ENCODE measurements around the gene TFCP2L1.

TFCP2L1 gene

GRCh38 chr2:121172456-121172855, 112.5 kb downstream of the TFCP2L1 start:
- DNase-seq (ENCODE audit: low read depth in 2 of 2): no peak

- DNase-seq (ENCODE audit: low read depth in 2 of 2): peak; percentile 3 to 53
Observed at GRCh38 chr2:121171625-121172119, 113.3 kb downstream of the TFCP2L1 start.

- DNase-seq (ENCODE audit: low read depth in 2 of 2): no peak
Observed at GRCh38 chr2:121170577-121170976, 114.4 kb downstream of the TFCP2L1 start.

- no peak for DNase-seq (ENCODE audit: low read depth in 2 of 2)
Observed at GRCh38 chr2:121167411-121167810, 117.6 kb downstream of the TFCP2L1 start.

All from stimulated activated CD8-positive, alpha-beta memory T cell treated with anti-CD3 and anti-CD28 coated beads, Interleukin-15, amount 100 ng/mL, for 48 hours (primary cell).